K562 (cell line): ENCODE measurements around the gene GNAI3. TPM values are rescaled to one million over a fixed set of nuclear protein-coding genes. Genes with fewer than 3 reads are reported as not detected.

ENCODE experiments used
- ATAC-seq: fragments of 200-7000 bp; cut with Tn5 transposase; 3 replicates; pipeline ENCODE4 v1.9.1; 2020; ENCODE audit warnings: moderate library complexity
- BruUV-seq: library from RNA; stranded (reverse); fragments of 400-500 nt; replicated peaks from 2 replicates; lab custom pipeline; 2021; lab: Mats Ljungman, UMichigan
- CTCF ChIA-PET: fragments of 300-600 bp; formaldehyde crosslinking; extraction: SDS; loops from one replicate; lab custom pipeline; 2021; ENCODE audit warnings: low intra/inter-chr PET ratio; lab: Yijun Ruan, JAX
- POLR2A ChIA-PET: fragments of 300-600, 350-650 bp; sonication (Branson Sonifier 250); formaldehyde crosslinking; extraction: SDS; loops from one replicate; lab custom pipeline; 2021; ENCODE audit warnings: antibody characterized with exemption, inconsistent platforms; lab: Yijun Ruan, JAX
- DNase-seq, 4 experiments: peaks; one replicate each; pipeline versions ENCODE4 v3.0.0 to v3.0.0-alpha.2; 2011 to 2018; ENCODE audit warnings: low spot score in 3 of 4, mixed read lengths in 3 of 4; ENCODE audit errors: extremely low read depth in 1 of 4
- FAIRE-seq: peaks from 2 replicates; lab custom pipeline; 2011; peaks lifted over from hg19 to GRCh38; lab: Jason Lieb, UNC
- H2AFZ ChIP-seq: 2 replicates; pipeline ENCODE4 v1.6.0; 2011; ENCODE audit warnings: low read depth, low read length, control low read depth, inconsistent platforms
- H3K27ac ChIP-seq: fragments of 200-600 bp; 3 replicates; pipeline ENCODE4 v1.8.0; 2011; ENCODE audit warnings: low read depth, mild to moderate bottlenecking, control low read depth, inconsistent platforms, low read length, moderate library complexity, mixed read lengths; ENCODE audit errors: extremely low read depth
- H3K27me3 ChIP-seq, 2 experiments: fragments of 300-600 bp in 1 of 2; 2 replicates in 1 of 2; 3 replicates in 1 of 2; pipeline versions ENCODE4 v1.6.0 to v1.8.0; 2011; ENCODE audit warnings: inconsistent platforms in 2 of 2, low read length in 2 of 2, mild to moderate bottlenecking in 1 of 2, mixed read lengths in 1 of 2, moderate library complexity in 1 of 2; ENCODE audit not compliant: control insufficient read depth in 2 of 2, insufficient read depth in 2 of 2
- H3K36me3 ChIP-seq: fragments of 300-600 bp; 3 replicates; pipeline ENCODE4 v1.8.0; 2011; ENCODE audit warnings: mild to moderate bottlenecking, low read length, inconsistent platforms; ENCODE audit not compliant: control insufficient read depth, insufficient read depth
- H3K4me1 ChIP-seq, 2 experiments: fragments of 200-600 bp in 1 of 2; replicated peaks in 1 of 2; 2 replicates in 1 of 2; 3 replicates in 1 of 2; pipeline versions ENCODE4 v1.5.1 to v1.8.0; 2011; ENCODE audit warnings: inconsistent platforms in 2 of 2, low read length in 2 of 2, mild to moderate bottlenecking in 1 of 2, mixed read lengths in 1 of 2, moderate library complexity in 1 of 2; ENCODE audit not compliant: control insufficient read depth in 2 of 2, insufficient read depth in 2 of 2
- H3K4me2 ChIP-seq: 2 replicates; pipeline ENCODE4 v1.6.1; 2011; ENCODE audit warnings: low read length, control low read depth, inconsistent platforms, mixed read lengths; ENCODE audit not compliant: insufficient read depth
- H3K4me3 ChIP-seq: fragments of 200-600 bp; sonication (generic), shearing (Covaris generic); 2 replicates; pipeline ENCODE4 v1.5.1; 2016; ENCODE audit warnings: control low read depth, inconsistent platforms
- H3K79me2 ChIP-seq: fragments of 200-600 bp; 3 replicates; pipeline ENCODE4 v1.8.0; 2011; ENCODE audit warnings: low read length, inconsistent platforms; ENCODE audit not compliant: control insufficient read depth, insufficient read depth
- H3K9ac ChIP-seq, 2 experiments: 2 replicates each; pipeline versions ENCODE4 v1.6.0 to v1.6.1; 2011; ENCODE audit warnings: low read depth in 2 of 2, low read length in 2 of 2, control low read depth in 1 of 2, inconsistent platforms in 1 of 2, mild to moderate bottlenecking in 1 of 2, mixed read lengths in 1 of 2; ENCODE audit not compliant: insufficient read depth in 1 of 2
- H3K9me1 ChIP-seq: one replicate; pipeline ENCODE4 v1.6.0; 2011; ENCODE audit warnings: inconsistent platforms, mild to moderate bottlenecking, low read length, moderate library complexity; ENCODE audit not compliant: control insufficient read depth, insufficient read depth
- H3K9me3 ChIP-seq: replicated peaks from 2 replicates; pipeline ENCODE4 v1.5.1; 2011; ENCODE audit warnings: low read depth, low read length, inconsistent platforms; ENCODE audit not compliant: control insufficient read depth, insufficient read depth
- H4K20me1 ChIP-seq: replicated peaks from 2 replicates; pipeline ENCODE4 v1.6.1; 2011; ENCODE audit warnings: low read length, inconsistent platforms, mixed read lengths; ENCODE audit not compliant: control insufficient read depth, insufficient read depth
- CBFA2T3 ChIP-seq: fragments of 450-650 bp; IDR thresholded peaks from 2 replicates; pipeline ENCODE4 v1.6.1; 2017
- GABPA ChIP-seq: fragments of 200-800 bp; sonication (Bioruptor generic); conservative IDR thresholded peaks from 2 replicates; pipeline ENCODE4 v1.6.1; 2016; ENCODE audit warnings: low read depth, missing genetic modification characterization, missing compliant biosample characterization
- JUN ChIP-seq, 2 experiments: sonication (generic) in 1 of 2; formaldehyde crosslinking in 1 of 2; IDR thresholded peaks; 2 replicates each; pipeline versions ENCODE4 v1.6.1 to v1.8.0; 2012 to 2022; ENCODE audit warnings: borderline replicate concordance in 2 of 2, mild to moderate bottlenecking in 2 of 2, improper control_type of control experiment in 1 of 2, low read depth in 1 of 2, low read length in 1 of 2, missing genetic modification reagents in 1 of 2
- JUND ChIP-seq, 2 experiments: IDR thresholded peaks; 2 replicates in 1 of 2; 3 replicates in 1 of 2; pipeline ENCODE4 v1.6.1; 2011; ENCODE audit warnings: borderline replicate concordance in 2 of 2, low read depth in 2 of 2, low read length in 2 of 2, improper control_type of control experiment in 1 of 2, missing biosample characterization in 1 of 2, missing genetic modification characterization in 1 of 2, missing genetic modification reagents in 1 of 2
- MAFK ChIP-seq: IDR thresholded peaks from 2 replicates; pipeline ENCODE4 v1.6.1; 2011; ENCODE audit warnings: low read length, improper control_type of control experiment
- MEF2A ChIP-seq: IDR thresholded peaks from 2 replicates; pipeline ENCODE4 v1.6.1; 2011; ENCODE audit warnings: low read depth, mild to moderate bottlenecking, low read length, moderate library complexity; ENCODE audit not compliant: control insufficient read depth
- MNT ChIP-seq, 2 experiments: fragments of 450-650 bp; conservative IDR thresholded peaks; 2 replicates each; pipeline ENCODE4 v1.6.1; 2017; ENCODE audit warnings: mild to moderate bottlenecking in 2 of 2, moderate library complexity in 2 of 2
- NCOA1 ChIP-seq: fragments of 450-650 bp; IDR thresholded peaks from 2 replicates; pipeline ENCODE4 v1.6.1; 2016; ENCODE audit warnings: low read depth
- NKRF ChIP-seq: fragments of 450-650 bp; IDR thresholded peaks from 2 replicates; pipeline ENCODE4 v1.6.1; 2016; ENCODE audit warnings: borderline replicate concordance
- PBX2 ChIP-seq, 2 experiments: IDR thresholded peaks in 1 of 2; conservative IDR thresholded peaks in 1 of 2; 2 replicates each; pipeline ENCODE4 v1.6.1; 2016; ENCODE audit warnings: low read depth in 2 of 2, mild to moderate bottlenecking in 1 of 2, missing compliant biosample characterization in 1 of 2, missing genetic modification characterization in 1 of 2, moderate library complexity in 1 of 2
- SMARCA4 ChIP-seq: fragments of 450-650 bp; IDR thresholded peaks from 2 replicates; pipeline ENCODE4 v1.6.1; 2016
- STAT5A ChIP-seq: IDR thresholded peaks from 2 replicates; pipeline ENCODE4 v1.6.1; 2012; ENCODE audit warnings: low read length, inconsistent platforms, borderline replicate concordance
- ZFX ChIP-seq: sonication (generic); formaldehyde crosslinking; IDR thresholded peaks from 2 replicates; pipeline ENCODE4 v1.8.0; 2022; ENCODE audit warnings: mild to moderate bottlenecking, missing genetic modification reagents, moderate library complexity
- WGBS: fragments of 100-300 bp; shearing (Covaris generic); methylation state at CpG from one replicate; pipeline ENCODE4 v1.1.6; 2016; ENCODE audit warnings: low coverage, mixed read lengths; ENCODE audit not compliant: insufficient coverage; ENCODE audit errors: missing lambda C conversion rate; 5-methylcytosine and 5-hydroxymethylcytosine counted together
- in situ Hi-C: fragments of 300-500 bp; cut with MboI; formaldehyde crosslinking; loops from 4 replicates; pipeline ENCODE4 v1.15.0; 2018; ENCODE audit warnings: inconsistent platforms, mixed read lengths
- intact Hi-C: fragments of 100-400 bp; cut with micrococcal nuclease; formaldehyde crosslinking; loops from 2 replicates; pipeline ENCODE4 v1.14.2; 2022
- polyA plus RNA-seq, 8 experiments: library from polyadenylated mRNA; depleted of rRNA in 4 of 8; stranded (reverse) in 5 of 8; unstranded in 3 of 8; fragments of >200 nt; fragmentation: Nextera tagmentation in 2 of 8; fragmentation: Illumina TruSeq in 1 of 8; extraction: Ambion mirVana in 2 of 8; extraction: Trizol in 1 of 8; gene quantifications; 2 replicates each; pipeline versions ENCODE4 v1.2.1 to v1.2.3, GENCODE V29; 2011 to 2014; ENCODE audit warnings: inconsistent platforms in 1 of 8, missing spikeins in 1 of 8
- total RNA-seq, 7 experiments: library from RNA; depleted of rRNA in 6 of 7; stranded (reverse); fragments of >200 nt in 6 of 7; fragmentation: Illumina TruSeq in 2 of 7; extraction: Trizol in 2 of 7; gene quantifications; 2 replicates each; pipeline versions ENCODE4 v1.2.1 to v1.2.3, GENCODE V29; 2011 to 2021; ENCODE audit warnings: low replicate concordance in 1 of 7

GNAI3 gene
- total and polyA plus RNA-seq, 9 of the 15 experiments (the other 6 are each of a cell fraction or from before 2014, with no cell fraction given) = 6.3 to 13.2 (median 8.9) TPM

- in situ Hi-C loops = no loop called here
- peak; percentile 74 for FAIRE-seq
- TF ChIP-seq GABPA (no peak), SMARCA4 (peak; percentile 47; the same call in 1 of the 2 replicates), JUN (IDR thresholded peaks at IDR 0.05; ENCODE audit: borderline replicate concordance, low read depth, low read length) (peak; percentile 56; the same call in 1 of the 2 replicates), JUN (CRISPR knock-in tag; IDR thresholded peaks at IDR 0.05; ENCODE audit: borderline replicate concordance) (no peak), STAT5A (no peak), MNT (conservative IDR thresholded peaks at IDR 0.05) (no peak), NKRF (no peak), ZFX (CRISPR knock-in tag) (no peak), NCOA1 (no peak), CBFA2T3 (0 out of 2 replicates have a peak, but pooled peaks have one; percentile 22), PBX2 (CRISPR knock-in tag; IDR thresholded peaks at IDR 0.05; ENCODE audit: low read depth) (no peak), PBX2 (tag; conservative IDR thresholded peaks at IDR 0.05; ENCODE audit: low read depth) (peak; percentile 34; the same call in 1 of the 2 replicates), MAFK (peak; percentile 80), MEF2A (no peak), JUND (IDR thresholded peaks at IDR 0.05; ENCODE audit: borderline replicate concordance, low read depth, low read length) (peak; percentile 81), JUND (tag; IDR thresholded peaks at IDR 0.05; ENCODE audit: borderline replicate concordance, low read depth, low read length) (peak; percentile 81; the same call in 2 of the 3 replicates)
Measured at GRCh38 chr1:109636201-109636952, 88.0 kb downstream of the GNAI3 start.

More at GRCh38 chr1:109636201-109636952, 88.0 kb downstream of the GNAI3 start:
- Histone ChIP-seq H3K9me3 (no peaks in the 10 kb centered on the region), H3K27me3 (no peaks in the 10 kb centered on the region; a peak in 1 of 5 replicates), H3K79me2 (no peaks in the 10 kb centered on the region), H3K27ac (no peak overlapping the region), H3K4me3 (no peak overlapping the region), H3K9me1 (no peaks in the 10 kb centered on the region), H3K36me3 (peaks cover 9% of the 10 kb centered on the region; the same call in 1 of the 3 replicates), H3K4me2 (no peak overlapping the region), H3K4me1 (peaks cover 22 to 39% of the 10 kb centered on the region in 2 experiments), H4K20me1 (0 out of 2 replicates have a peak, but pooled peaks cover 4% of the 10 kb centered on the region), H3K9ac (peak overlapping the region in 1 of 2 experiments; percentile 4; a peak in 1 of 4 replicates), H2AFZ (no peak overlapping the region)
- BruUV-seq = no TSS peak
- intact Hi-C loops = no loop called here
- ATAC-seq (no peak), DNase-seq (peak in 3 of 4 experiments; percentile 39 to 56 (median 48))
- POLR2A ChIA-PET = interaction anchor here (0.6 to 6.4 kb wide), 7 partner anchors 13 to 348 kb away, joined by 3 to 44 read pairs (median 6); partner anchors contain the start of genes AHCYL1, AMPD2, GNAI3 and GNAT2
- CTCF ChIA-PET = no interaction called here
- 6% methylated on average over 9 of the region's 9 CpGs for WGBS
